Suppressor macrophage treated with lipopolysaccharide for 1 hour (primary cell): ENCODE results near the gene LSP1.
"Not testable (repeated sequence)": the region's sequence is repeated elsewhere in the genome, so short reads cannot be mapped to it uniquely, and the experiment has no call there.

ENCODE experiments used
- DNase-seq, 3 donors: peaks; one replicate each; pipeline ENCODE4 v3.0.0-alpha.2; 2020 to 2022

The LSP1 gene

GRCh38 chr11:1864831-1865665 is 12.2 kb downstream of the LSP1 start:
- no peak for DNase-seq

GRCh38 chr11:1866226-1866625 is 13.3 kb downstream of the LSP1 start:
- no peak for DNase-seq

GRCh38 chr11:1866776-1867175 is 13.9 kb downstream of the LSP1 start:
- no peak for DNase-seq

- DNase-seq, result no peak
Measured at GRCh38 chr11:1867381-1867780, 14.5 kb downstream of the LSP1 start.

GRCh38 chr11:1868056-1868635 is 15.3 kb downstream of the LSP1 start:
- DNase-seq, result no peak

GRCh38 chr11:1868636-1869291 is 15.9 kb downstream of the LSP1 start:
- DNase-seq, result no peak

- no peak for DNase-seq
Measured at GRCh38 chr11:1869427-1870325, 16.8 kb downstream of the LSP1 start.

- DNase-seq, result no peak
Measured at GRCh38 chr11:1870326-1870696, 17.4 kb downstream of the LSP1 start.

- DNase-seq, result no peak
Measured at GRCh38 chr11:1870721-1871466, 18.0 kb downstream of the LSP1 start.

- DNase-seq, result no peak
Measured at GRCh38 chr11:1871531-1871930, 18.6 kb downstream of the LSP1 start.

GRCh38 chr11:1872267-1872985 is 19.5 kb downstream of the LSP1 start:
- no peak for DNase-seq

- no peak for DNase-seq
Measured at GRCh38 chr11:1873048-1873812, 20.3 kb downstream of the LSP1 start.

- not testable (repeated sequence) for DNase-seq
Measured at GRCh38 chr11:1873813-1874150, 20.9 kb downstream of the LSP1 start.

GRCh38 chr11:1874441-1875092 is 21.7 kb downstream of the LSP1 start:
- DNase-seq, result not testable (repeated sequence)

- no peak for DNase-seq
Measured at GRCh38 chr11:1875093-1875850, 22.4 kb downstream of the LSP1 start.

- DNase-seq, result not testable (repeated sequence)
Measured at GRCh38 chr11:1875851-1876301, 23.0 kb downstream of the LSP1 start.

- DNase-seq, result peak; percentile 44 to 68 (median 50)
Measured at GRCh38 chr11:1876361-1877063, 23.6 kb downstream of the LSP1 start.
